HG03575 (cell line): ENCODE results near the gene BLOC1S1.

ENCODE experiments used
- ATAC-seq: cut with Tn5 transposase; IDR thresholded peaks from one replicate; pipeline ENCODE4 v1.9.1; 2021; ENCODE audit not compliant: unreplicated experiment, insufficient number of reproducible peaks, low FRiP score; ENCODE audit errors: extremely low read depth

The BLOC1S1 gene

GRCh38 chr12:55706568-55707218, 9.2 kb upstream of the BLOC1S1 start:
- ATAC-seq = no peak

GRCh38 chr12:55707219-55707671, 8.6 kb upstream of the BLOC1S1 start:
- no peak for ATAC-seq

- ATAC-seq = no peak
Measured at GRCh38 chr12:55707841-55708694, 7.8 kb upstream of the BLOC1S1 start, which contains the start of gene ITGA7. ITGA7 (minus strand) TSS chr12:55707904; CDS start chr12:55707682, 222 bp downstream.

GRCh38 chr12:55708695-55709233, 7.1 kb upstream of the BLOC1S1 start:
- ATAC-seq = no peak

- no peak for ATAC-seq
Measured at GRCh38 chr12:55711786-55712553, 3.9 kb upstream of the BLOC1S1 start.

GRCh38 chr12:55712700-55713415, 3.0 kb upstream of the BLOC1S1 start:
- ATAC-seq = no peak

GRCh38 chr12:55713721-55714120, 2.1 kb upstream of the BLOC1S1 start:
- no peak for ATAC-seq

- no peak for ATAC-seq
Measured at GRCh38 chr12:55715169-55715764, 579 bp upstream of the BLOC1S1 start.

GRCh38 chr12:55716582-55716957, 724 bp downstream of the BLOC1S1 start:
- ATAC-seq = no peak

GRCh38 chr12:55717011-55718007, 1.5 kb downstream of the BLOC1S1 start:
- ATAC-seq = no peak

- ATAC-seq = no peak
Measured at GRCh38 chr12:55718015-55718414, 2.2 kb downstream of the BLOC1S1 start.

- ATAC-seq = no peak
Measured at GRCh38 chr12:55718624-55719275, 2.9 kb downstream of the BLOC1S1 start.

- ATAC-seq = no peak
Measured at GRCh38 chr12:55719371-55719770, 3.5 kb downstream of the BLOC1S1 start.

GRCh38 chr12:55720071-55720564, 4.3 kb downstream of the BLOC1S1 start, which contains the start of gene RDH5:
RDH5 (plus strand) TSS chr12:55720393; CDS start chr12:55721185, 792 bp downstream.
- ATAC-seq = no peak

- no peak for ATAC-seq
Measured at GRCh38 chr12:55720894-55721444, 5.1 kb downstream of the BLOC1S1 start.

- no peak for ATAC-seq
Measured at GRCh38 chr12:55721601-55722213, 5.9 kb downstream of the BLOC1S1 start.
